Measurements from ENCODE around the gene SNX8. TPM values are rescaled to one million over a fixed set of nuclear protein-coding genes. Genes with fewer than 3 reads are reported as not detected.

The SNX8 gene
- total and polyA plus RNA-seq, 4 donors, result 8.7 to 20.8 (median 14.8) TPM

DNA sequence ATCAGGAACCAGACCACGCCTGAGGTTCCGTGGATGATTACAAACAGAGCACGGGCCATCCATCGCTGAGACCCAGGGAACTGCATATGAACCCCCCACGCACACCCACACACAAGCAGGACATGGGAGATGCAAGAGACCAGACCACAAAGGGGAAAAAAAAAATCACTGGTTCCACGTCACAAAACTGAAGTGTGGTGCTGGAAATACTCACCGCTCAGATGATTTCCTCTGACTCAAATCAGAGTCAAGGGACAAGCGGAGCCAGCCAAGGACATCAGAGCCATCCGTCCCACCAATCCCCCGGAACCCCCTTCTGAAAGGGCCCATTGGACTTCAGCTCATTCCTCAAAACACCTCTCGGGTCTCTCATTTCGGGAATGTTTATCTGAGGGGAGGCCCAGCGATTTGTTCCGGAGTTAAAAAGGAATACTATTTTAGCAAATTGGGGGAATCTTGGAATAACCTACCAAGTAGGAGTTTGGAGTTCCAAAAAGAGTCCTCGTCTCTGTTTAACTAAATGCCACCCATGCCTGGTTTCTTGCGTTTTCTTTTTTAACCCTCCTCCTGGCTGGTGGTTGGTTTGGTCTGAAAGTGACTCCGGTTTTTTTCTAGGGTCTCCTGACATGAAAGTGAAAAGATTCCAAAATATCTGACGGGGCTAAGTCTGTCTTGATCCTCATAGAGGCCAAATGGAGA lies 15.0 kb downstream of the SNX8 start:
- no peaks in the 10 kb centered on the region for H3K9me3 ChIP-seq (ENCODE audit: control insufficient read depth in 4 of 4, low read length in 3 of 4)
- no peak overlapping the region for H3K4me3 ChIP-seq (ENCODE audit: low read depth in 1 of 3, low read length in 3 of 3)
- H3K27me3 ChIP-seq (ENCODE audit: control insufficient read depth in 4 of 4, insufficient read depth in 4 of 4, low read length in 3 of 4), result no peaks in the 10 kb centered on the region
- H3K36me3 ChIP-seq (ENCODE audit: control insufficient read depth in 4 of 4, insufficient read depth in 3 of 4, low read depth in 1 of 4, low read length in 3 of 4), result no peaks in the 10 kb centered on the region
- 79% methylated on average over 18 of the region's 18 CpGs for WGBS
- peak overlapping the region; percentile 43 to 50 for H3K27ac ChIP-seq (ENCODE audit: low read depth in 1 of 2, low read length in 2 of 2)
- no peak for DNase-seq (ENCODE audit: low spot score)
- H3K4me1 ChIP-seq (ENCODE audit: control insufficient read depth in 4 of 4, insufficient read depth in 4 of 4, low read length in 3 of 4), result no peaks in the 10 kb centered on the region
- H3K9ac ChIP-seq (ENCODE audit: low read depth in 1 of 2, low read length in 2 of 2), result peak overlapping the region in 1 of 2 donors; percentile 19
- TF ChIP-seq GABPA (IDR thresholded peaks at IDR 0.05 in 1 of 2, conservative IDR thresholded peaks at IDR 0.05 in 1 of 2) (no peak), RAD21 (IDR thresholded peaks at IDR 0.05) (no peak), HNF4A (conservative IDR thresholded peaks at IDR 0.05) (no peak), FOXA2 (IDR thresholded peaks at IDR 0.05) (no peak), JUND (IDR thresholded peaks at IDR 0.05) (no peak), TAF1 (conservative IDR thresholded peaks at IDR 0.05) (no peak), YY1 (IDR thresholded peaks at IDR 0.05) (no peak), RXRA (IDR thresholded peaks at IDR 0.05) (no peak), EGR1 (IDR thresholded peaks at IDR 0.05; ENCODE audit: low read depth in 2 of 2) (no peak), FOXA1 (IDR thresholded peaks at IDR 0.05) (no peak), SP1 (IDR thresholded peaks at IDR 0.05) (no peak), HNF4G (IDR thresholded peaks at IDR 0.05) (no peak)
- TF ChIP-seq, protein P1, sequence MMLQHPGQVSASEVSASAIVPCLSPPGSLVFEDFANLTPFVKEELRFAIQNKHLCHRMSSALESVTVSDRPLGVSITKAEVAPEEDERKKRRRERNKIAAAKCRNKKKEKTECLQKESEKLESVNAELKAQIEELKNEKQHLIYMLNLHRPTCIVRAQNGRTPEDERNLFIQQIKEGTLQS (IDR thresholded peaks at IDR 0.05), result no peak
- TF ChIP-seq, protein P2, sequence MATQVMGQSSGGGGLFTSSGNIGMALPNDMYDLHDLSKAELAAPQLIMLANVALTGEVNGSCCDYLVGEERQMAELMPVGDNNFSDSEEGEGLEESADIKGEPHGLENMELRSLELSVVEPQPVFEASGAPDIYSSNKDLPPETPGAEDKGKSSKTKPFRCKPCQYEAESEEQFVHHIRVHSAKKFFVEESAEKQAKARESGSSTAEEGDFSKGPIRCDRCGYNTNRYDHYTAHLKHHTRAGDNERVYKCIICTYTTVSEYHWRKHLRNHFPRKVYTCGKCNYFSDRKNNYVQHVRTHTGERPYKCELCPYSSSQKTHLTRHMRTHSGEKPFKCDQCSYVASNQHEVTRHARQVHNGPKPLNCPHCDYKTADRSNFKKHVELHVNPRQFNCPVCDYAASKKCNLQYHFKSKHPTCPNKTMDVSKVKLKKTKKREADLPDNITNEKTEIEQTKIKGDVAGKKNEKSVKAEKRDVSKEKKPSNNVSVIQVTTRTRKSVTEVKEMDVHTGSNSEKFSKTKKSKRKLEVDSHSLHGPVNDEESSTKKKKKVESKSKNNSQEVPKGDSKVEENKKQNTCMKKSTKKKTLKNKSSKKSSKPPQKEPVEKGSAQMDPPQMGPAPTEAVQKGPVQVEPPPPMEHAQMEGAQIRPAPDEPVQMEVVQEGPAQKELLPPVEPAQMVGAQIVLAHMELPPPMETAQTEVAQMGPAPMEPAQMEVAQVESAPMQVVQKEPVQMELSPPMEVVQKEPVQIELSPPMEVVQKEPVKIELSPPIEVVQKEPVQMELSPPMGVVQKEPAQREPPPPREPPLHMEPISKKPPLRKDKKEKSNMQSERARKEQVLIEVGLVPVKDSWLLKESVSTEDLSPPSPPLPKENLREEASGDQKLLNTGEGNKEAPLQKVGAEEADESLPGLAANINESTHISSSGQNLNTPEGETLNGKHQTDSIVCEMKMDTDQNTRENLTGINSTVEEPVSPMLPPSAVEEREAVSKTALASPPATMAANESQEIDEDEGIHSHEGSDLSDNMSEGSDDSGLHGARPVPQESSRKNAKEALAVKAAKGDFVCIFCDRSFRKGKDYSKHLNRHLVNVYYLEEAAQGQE (IDR thresholded peaks at IDR 0.05), result no peak
- TF ChIP-seq, protein P3, sequence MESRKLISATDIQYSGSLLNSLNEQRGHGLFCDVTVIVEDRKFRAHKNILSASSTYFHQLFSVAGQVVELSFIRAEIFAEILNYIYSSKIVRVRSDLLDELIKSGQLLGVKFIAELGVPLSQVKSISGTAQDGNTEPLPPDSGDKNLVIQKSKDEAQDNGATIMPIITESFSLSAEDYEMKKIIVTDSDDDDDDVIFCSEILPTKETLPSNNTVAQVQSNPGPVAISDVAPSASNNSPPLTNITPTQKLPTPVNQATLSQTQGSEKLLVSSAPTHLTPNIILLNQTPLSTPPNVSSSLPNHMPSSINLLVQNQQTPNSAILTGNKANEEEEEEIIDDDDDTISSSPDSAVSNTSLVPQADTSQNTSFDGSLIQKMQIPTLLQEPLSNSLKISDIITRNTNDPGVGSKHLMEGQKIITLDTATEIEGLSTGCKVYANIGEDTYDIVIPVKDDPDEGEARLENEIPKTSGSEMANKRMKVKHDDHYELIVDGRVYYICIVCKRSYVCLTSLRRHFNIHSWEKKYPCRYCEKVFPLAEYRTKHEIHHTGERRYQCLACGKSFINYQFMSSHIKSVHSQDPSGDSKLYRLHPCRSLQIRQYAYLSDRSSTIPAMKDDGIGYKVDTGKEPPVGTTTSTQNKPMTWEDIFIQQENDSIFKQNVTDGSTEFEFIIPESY (IDR thresholded peaks at IDR 0.05), result no peak
- TF ChIP-seq, protein P4, sequence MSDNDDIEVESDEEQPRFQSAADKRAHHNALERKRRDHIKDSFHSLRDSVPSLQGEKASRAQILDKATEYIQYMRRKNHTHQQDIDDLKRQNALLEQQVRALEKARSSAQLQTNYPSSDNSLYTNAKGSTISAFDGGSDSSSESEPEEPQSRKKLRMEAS (IDR thresholded peaks at IDR 0.05), result no peak

DNA sequence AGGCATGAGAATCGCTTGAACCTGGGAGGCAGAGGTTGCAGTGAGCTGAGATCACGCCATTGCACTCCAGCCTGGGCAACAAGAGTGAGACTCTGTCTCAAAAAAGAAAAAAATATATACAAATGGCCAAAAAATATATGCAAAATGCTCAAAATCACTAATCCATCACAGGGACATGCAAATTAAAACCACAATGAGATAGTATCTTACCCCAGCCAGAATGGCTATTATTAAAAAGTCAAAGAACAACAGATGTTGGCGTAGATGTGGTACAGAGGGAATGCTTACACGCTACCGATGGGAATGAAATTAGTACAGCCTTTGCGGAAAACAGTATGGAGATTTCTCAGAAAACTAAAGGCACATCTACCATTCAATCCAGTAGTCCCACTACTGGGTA lies 17.4 kb downstream of the SNX8 start:
- H3K27ac ChIP-seq (ENCODE audit: low read depth in 1 of 2, low read length in 2 of 2), result no peak overlapping the region
- TF ChIP-seq, protein P5, sequence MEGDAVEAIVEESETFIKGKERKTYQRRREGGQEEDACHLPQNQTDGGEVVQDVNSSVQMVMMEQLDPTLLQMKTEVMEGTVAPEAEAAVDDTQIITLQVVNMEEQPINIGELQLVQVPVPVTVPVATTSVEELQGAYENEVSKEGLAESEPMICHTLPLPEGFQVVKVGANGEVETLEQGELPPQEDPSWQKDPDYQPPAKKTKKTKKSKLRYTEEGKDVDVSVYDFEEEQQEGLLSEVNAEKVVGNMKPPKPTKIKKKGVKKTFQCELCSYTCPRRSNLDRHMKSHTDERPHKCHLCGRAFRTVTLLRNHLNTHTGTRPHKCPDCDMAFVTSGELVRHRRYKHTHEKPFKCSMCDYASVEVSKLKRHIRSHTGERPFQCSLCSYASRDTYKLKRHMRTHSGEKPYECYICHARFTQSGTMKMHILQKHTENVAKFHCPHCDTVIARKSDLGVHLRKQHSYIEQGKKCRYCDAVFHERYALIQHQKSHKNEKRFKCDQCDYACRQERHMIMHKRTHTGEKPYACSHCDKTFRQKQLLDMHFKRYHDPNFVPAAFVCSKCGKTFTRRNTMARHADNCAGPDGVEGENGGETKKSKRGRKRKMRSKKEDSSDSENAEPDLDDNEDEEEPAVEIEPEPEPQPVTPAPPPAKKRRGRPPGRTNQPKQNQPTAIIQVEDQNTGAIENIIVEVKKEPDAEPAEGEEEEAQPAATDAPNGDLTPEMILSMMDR (IDR thresholded peaks at IDR 0.05; ENCODE audit: low read depth, low read length, missing input control), result no peak
- TF ChIP-seq RAD21 (IDR thresholded peaks at IDR 0.05) (no peak), FOXA2 (IDR thresholded peaks at IDR 0.05) (no peak), RXRA (IDR thresholded peaks at IDR 0.05) (no peak)
- TF ChIP-seq, protein P3 (IDR thresholded peaks at IDR 0.05), result no peak
- TF ChIP-seq, protein P1 (IDR thresholded peaks at IDR 0.05), result no peak
- H3K9ac ChIP-seq (ENCODE audit: low read depth in 1 of 2, low read length in 2 of 2), result no peak overlapping the region
- DNase-seq (ENCODE audit: low spot score), result no peak
- no peaks in the 10 kb centered on the region for H3K9me3 ChIP-seq (ENCODE audit: control insufficient read depth in 4 of 4, low read length in 3 of 4)
- WGBS, result 97% methylated on average over 6 of the region's 6 CpGs
- H3K4me3 ChIP-seq (ENCODE audit: low read depth in 1 of 3, low read length in 3 of 3), result no peak overlapping the region
- no peaks in the 10 kb centered on the region for H3K36me3 ChIP-seq (ENCODE audit: control insufficient read depth in 4 of 4, insufficient read depth in 3 of 4, low read depth in 1 of 4, low read length in 3 of 4)
- H3K27me3 ChIP-seq (ENCODE audit: control insufficient read depth in 4 of 4, insufficient read depth in 4 of 4, low read length in 3 of 4), result no peaks in the 10 kb centered on the region
- H3K4me1 ChIP-seq (ENCODE audit: control insufficient read depth in 4 of 4, insufficient read depth in 4 of 4, low read length in 3 of 4), result no peaks in the 10 kb centered on the region

Measured in liver (tissue), 9 donors.